HL-60 (cell line): ENCODE data around the gene SRBD1.

ENCODE experiments used
- CTCF ChIP-seq: IDR thresholded peaks from one replicate; pipeline ENCODE4 v1.5.1; 2011; ENCODE audit warnings: low read length, control low read depth, inconsistent platforms; ENCODE audit not compliant: insufficient read depth
- GABPA ChIP-seq: IDR thresholded peaks from 2 replicates; pipeline ENCODE4 v1.6.1; 2012; ENCODE audit warnings: low read depth
- REST ChIP-seq: IDR thresholded peaks from 2 replicates; pipeline ENCODE4 v1.6.1; 2012; ENCODE audit warnings: low read depth; ENCODE audit not compliant: insufficient replicate concordance

- TF ChIP-seq CTCF: no peak
- TF ChIP-seq REST: no peak
- no peak for TF ChIP-seq GABPA
Observed at GRCh38 chr2:45654250-45654649, 43.2 kb upstream of the SRBD1 start.
